NCI-H146 treated with DMSO at 0.1 percent for 48 hours (cell line): ENCODE measurements around the gene RAD21L1.
A peak's percentile ranks its signal among the peaks of the same experiment; 100 is the strongest.
"Not testable (repeated sequence)": the region's sequence is repeated elsewhere in the genome, so short reads cannot be mapped to it uniquely, and the experiment has no call there.

ENCODE experiments used
- DNase-seq: peaks from one replicate; lab custom pipeline; 2025; ENCODE audit not compliant: unreplicated experiment; lab: John Stamatoyannopoulos, UW

RAD21L1 gene

DNA sequence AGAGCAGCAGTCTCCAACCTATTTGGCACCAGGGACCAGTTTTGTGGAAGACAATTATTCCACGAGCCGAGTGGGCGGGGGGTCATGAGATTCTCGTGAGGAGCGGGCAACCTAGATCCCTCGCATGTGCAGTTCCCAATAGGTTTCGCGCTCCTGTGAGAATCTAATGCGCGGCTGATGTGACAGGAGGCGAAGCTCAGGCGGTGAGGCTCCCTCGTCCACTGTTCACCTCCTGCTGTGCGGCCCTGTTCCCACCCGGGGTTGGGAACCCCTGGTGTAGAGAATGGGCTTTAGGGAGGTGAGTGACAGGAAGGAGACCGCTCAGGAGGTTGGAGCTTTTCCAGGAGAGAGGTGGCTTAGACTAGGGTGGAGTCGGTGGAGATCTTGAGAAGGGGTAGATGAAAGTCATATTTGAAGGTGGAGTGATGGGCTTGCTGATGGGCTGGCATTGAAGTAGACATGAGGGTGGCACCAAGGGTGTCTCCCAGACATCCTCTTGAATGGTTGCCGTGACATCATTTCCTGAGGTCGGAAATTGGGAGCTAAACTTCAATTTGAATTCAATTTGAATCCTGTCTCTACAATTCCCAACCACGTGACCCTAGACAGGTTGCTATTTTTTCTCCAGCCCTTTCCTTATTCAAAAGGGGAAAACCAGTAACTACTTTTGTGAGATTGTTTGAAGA is 1.5 kb upstream of the RAD21L1 start:
- no peak for DNase-seq

DNA sequence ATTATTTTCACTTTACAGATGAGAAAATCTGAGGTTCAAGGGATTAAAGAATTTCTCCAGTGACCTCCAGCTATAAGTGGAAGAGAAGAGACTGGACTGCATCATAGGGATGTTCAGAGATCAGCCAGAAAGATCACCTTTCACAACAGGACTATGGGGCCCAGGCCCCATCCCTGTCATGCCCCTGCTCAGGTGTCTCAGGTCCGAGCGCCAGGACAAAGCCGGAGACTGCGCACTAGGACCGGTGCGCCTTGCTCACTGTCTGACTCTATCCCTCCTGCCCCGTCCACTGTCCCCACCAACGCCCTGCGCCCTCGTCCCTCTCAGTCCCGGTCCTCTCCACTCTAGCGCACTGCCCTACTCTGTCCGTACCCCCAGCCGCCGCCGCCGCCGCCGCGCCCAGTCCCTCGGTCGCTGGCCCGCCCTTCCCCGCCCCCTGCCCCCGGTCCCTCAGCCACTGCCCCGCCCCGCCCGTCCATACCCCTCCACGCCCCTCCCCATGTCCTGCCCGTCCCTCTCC is 521 bp upstream of the RAD21L1 start:
- DNase-seq, result peak; percentile 61

- DNase-seq, result no peak
Measured at GRCh38 chr20:1229541-1229940, 3.7 kb downstream of the RAD21L1 start.

GRCh38 chr20:1232286-1233111 is 6.7 kb downstream of the RAD21L1 start:
- no peak for DNase-seq

GRCh38 chr20:1240549-1240948 is 14.7 kb downstream of the RAD21L1 start:
- no peak for DNase-seq

DNA sequence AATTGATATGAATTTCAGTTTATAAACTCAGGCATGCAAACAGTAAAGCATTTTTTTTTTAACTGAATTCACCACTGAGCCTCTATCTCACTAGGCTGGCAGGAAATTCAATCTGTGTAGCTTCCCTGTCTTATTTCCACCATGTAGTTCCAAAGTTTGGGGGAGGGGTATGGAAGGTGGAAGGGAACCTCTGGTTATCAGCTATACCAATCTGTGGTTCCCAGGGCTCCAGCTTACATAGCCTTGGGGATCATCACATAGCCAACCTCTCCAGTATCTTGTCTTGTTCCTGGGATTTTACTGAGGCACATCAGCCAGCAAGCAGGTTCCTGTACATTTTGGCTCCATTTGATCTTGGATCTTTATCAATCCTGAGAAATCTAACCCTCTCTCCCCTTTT is 15.6 kb downstream of the RAD21L1 start:
- DNase-seq, result no peak

- no peak for DNase-seq
Measured at GRCh38 chr20:1242099-1242498, 16.3 kb downstream of the RAD21L1 start.

- no peak for DNase-seq
Measured at GRCh38 chr20:1242530-1242929, 16.7 kb downstream of the RAD21L1 start.

DNA sequence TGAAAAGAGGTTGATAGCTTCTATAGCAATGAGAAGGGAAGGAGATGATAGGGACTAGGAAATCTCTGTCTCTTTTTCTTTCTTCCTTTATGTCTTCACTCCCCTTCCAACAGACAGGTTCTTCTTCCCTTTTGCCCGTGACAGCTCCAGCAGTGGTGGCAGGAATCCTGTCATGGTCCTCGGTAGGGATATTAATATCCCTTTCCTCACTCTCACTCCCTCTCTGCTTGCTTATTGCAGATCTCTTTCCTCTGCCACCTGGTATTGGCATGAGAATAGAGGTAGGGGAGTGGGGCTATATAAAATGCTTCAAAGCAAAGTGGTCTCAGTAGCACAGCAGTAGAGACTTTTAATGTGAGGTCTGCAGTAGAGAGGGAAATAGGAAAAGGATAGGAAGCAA is 19.7 kb downstream of the RAD21L1 start:
- DNase-seq, result no peak

DNA sequence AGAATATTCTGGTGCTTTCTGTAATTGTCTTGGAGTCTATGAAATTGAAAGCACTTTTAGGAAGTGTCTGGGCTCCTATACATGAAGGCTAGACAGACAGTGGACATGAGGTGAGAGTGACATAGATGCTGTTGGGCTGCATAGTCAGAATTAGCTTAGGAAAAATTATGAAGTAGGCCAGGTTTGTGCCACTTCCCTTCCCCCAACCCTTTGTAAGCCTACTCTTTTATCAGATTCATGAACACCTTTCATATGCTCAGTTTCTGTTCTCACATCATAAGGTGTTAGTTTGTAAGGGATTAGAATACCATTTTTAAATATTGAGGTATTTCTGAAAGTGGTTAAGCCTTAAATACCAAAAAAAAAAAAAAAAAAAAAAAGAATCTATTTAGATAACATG is 21.8 kb downstream of the RAD21L1 start:
- no peak for DNase-seq

DNA sequence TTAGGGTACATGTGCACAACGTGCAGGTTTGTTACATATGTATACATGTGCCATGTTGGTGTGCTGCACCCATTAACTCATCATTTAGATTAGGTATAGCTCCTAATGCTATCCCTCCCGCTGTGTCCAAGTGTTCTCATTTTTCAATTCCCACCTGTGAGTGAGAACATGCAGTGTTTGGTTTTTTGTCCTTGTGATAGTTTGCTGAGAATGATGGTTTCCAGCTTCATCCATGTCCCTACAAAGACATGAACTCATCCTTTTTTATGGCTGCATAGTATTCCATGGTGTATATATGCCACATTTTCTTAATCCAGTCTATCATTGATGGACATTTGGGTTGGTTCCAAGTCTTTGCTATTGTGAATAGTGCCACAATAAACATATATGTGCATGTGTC is 24.4 kb downstream of the RAD21L1 start:
- not testable (repeated sequence) for DNase-seq

- DNase-seq, result no peak
Measured at GRCh38 chr20:1252416-1252815, 26.6 kb downstream of the RAD21L1 start.

DNA sequence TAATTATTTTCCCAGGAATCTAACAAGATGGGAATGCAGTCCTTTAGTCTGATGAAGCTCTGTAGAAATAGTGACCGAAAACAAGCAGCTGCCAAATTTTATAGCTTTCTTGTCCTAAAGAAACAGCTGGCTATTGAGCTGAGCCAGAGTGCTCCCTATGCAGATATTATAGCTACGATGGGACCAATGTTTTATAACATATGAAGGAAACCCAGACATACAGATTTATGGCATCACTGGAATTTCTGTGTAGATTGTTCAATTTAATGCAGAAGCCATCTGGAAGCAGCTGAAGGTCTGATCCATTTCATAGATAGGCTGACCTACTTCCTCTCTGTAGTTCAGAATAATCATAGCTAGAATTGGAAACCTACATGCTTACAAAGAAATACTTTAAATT is 28.4 kb downstream of the RAD21L1 start:
- no peak for DNase-seq

- no peak for DNase-seq
Measured at GRCh38 chr20:1255675-1256074, 29.8 kb downstream of the RAD21L1 start.

GRCh38 chr20:1263853-1264252 is 38.0 kb downstream of the RAD21L1 start:
- DNase-seq, result no peak

DNA sequence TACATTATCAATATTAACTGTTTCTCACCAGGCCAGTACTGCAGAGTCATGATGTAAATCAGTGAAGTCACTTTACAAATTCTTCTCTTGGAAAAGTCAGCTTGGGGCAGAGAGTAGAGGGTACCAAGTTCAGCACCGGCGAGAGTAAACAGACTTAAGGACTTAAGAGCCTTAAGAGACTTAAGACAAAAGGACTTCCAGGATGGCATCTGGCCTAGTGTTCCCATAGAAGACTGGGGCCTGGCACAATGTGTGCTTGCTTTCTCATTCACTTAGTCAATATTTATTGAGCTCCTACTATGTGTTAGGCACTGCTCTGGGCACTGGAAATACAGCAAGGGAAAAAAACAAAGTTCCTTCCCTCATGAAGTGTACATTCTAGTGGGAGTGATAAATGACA is 38.9 kb downstream of the RAD21L1 start:
- no peak for DNase-seq

- DNase-seq, result no peak
Measured at GRCh38 chr20:1265226-1265915, 39.5 kb downstream of the RAD21L1 start.

DNA sequence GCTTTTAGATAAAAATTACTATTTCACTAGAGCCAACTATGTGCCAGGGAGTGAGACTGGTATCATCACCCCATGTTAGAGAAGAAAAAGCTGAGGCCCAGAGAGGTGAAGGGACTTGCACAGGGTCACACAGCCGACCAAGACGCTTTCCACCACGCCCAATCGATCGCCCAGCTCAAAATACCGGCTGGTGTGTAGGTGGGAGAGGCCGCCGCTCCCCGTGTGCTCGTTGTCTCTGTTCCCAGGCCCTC is 40.0 kb downstream of the RAD21L1 start:
- no peak for DNase-seq

- DNase-seq, result peak; percentile 62
Measured at GRCh38 chr20:1266167-1266973, 40.5 kb downstream of the RAD21L1 start, which contains the start of gene SNPH. Gene SNPH, plus strand, starts transcription at chr20:1266294. Its CDS starts 29,946 bp downstream, at chr20:1296240.

DNA sequence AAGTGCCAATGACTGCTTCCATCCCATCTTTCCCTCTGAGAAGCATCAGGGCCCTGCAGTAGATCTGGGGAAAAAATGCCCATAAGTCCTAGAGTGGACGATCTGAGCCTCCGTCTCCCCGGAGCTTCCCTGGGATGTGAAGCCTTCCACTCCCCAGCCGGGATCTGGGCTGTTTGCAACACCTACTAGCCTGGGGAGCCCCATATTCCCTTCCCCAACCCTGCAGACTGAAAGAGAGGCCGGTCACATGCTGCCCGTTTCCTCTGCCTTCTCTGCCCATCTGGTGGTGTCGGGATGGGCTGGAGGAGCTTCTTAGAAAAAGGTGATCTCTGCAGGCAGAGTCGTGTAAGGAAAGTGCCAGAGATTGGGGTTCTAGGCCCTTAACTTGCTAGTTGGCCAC is 41.3 kb downstream of the RAD21L1 start:
- no peak for DNase-seq

DNA sequence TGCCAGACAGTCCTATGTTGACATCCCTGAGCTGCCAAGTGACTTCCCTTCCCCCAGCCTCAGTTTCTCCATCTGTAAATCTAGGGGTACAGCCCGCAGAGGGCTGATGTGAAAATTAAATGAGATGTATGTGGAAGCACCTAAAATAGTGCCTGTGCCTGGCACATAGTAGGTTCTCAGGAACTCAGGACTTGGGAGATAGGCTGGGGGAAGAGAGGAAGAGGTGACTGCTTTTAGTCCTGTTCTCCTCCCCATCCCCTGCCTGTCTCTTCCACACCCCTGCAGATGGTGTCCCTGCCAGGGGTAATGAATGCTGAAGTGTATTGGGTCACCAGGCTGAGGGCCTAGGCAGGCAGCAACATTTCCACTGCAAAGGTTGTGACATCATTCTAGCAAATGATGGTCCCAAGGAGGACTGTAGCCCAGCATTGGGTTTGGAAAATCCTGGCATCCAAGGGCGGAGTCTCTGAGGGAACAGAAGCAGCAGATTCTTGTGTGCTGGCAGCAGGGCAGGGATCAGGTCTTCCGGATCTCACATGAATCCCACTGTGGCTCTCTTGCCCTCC is 42.0 kb downstream of the RAD21L1 start:
- no peak for DNase-seq
